TTC549 (cell line): ENCODE results near the gene VSTM4.

Source experiments
- FAIRE-seq: peaks from 2 replicates; lab custom pipeline; 2012; peaks lifted over from hg19 to GRCh38; lab: Jason Lieb, UNC

The VSTM4 gene

DNA sequence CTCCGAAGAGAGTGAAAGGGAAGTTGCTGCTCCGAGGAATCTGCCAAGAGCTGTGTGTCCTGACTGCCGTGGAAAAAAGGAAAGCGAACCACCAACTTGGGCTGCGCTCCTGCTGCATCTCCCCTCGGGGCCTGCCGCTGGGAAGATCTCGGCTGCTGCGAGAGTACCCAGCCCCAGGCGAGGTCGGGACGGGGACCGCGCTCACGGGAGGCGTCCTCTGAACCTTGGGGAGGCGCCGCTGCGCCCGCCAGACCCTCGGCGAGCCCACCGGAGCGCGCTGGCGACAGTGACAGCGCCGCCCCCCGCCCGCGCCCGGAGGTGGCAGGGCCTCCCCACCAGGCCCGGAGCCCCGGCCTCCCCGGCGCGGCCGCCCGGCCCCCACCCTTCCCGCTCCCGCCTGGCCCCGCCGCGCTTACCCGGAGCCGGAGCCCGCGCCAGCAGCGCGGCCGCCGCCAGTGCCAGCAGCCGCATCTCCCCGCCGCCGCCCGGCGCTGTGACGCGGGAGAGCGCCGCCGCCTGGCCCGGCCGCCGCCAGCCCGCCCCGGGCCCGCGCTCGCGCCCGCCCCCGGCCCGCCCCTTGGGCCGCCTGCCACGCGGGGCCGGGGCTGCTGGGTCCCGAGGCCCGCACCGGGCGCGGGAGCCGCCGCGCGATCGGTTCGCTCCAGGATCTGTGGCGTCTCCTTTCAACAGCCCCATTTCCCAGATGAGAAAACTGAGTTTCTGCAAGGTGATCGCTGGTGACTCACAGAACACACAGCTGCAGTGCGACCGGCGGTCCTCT is at the start of gene VSTM4:
Gene VSTM4, minus strand, starts transcription at position 508 of the 781 bp plus-strand sequence. Its CDS starts 37 bp downstream, at position 471.
- FAIRE-seq, result no peak

- FAIRE-seq, result no peak
Observed at GRCh38 chr10:49164559-49165188, 49.4 kb upstream of the VSTM4 start.

DNA sequence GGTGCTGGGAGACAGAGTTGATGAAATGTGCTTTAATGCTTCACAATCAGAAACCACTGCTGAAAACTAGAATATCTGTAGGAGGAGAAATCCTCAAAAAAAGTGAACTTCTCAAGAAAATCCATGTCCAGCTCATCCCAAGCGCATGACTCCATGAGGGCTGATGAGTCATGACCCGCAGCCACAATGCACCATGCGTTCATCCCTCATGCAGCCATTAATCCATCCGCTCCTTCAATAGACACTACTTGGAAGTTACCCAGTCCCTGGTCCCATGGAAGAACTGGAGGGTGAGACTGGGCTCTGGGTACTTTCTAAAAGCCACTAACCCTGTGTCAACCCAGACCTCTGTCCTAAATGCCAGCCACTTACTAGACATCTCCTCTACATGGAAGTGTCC is 48.4 kb upstream of the VSTM4 start:
- FAIRE-seq, result no peak

DNA sequence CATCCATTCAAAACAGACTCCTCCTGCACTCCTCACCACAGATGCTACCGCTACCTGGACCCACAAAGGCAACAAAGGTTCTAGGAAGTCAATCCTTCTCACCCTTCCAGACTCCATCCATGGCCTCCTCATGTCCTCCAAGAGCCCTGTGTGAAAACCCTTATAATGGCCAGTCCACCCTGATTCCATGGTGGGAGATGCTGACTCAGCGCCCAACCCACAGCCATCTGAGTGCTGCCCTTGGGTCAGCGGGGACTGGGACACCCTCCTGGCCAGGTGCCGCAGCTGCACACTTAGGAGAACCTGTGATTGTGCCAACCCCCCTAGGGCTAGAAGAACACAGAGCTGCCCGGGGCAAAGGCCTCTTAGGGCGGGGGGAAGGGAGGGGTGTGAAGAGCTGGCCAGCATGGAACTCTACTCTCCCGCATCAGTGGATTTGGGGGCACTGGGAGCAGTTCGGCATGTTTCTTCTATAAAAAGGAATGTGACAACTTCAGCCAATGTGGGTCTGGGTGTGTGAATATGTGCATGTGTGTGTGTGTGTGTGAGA is 47.5 kb upstream of the VSTM4 start:
- no peak for FAIRE-seq

- no peak for FAIRE-seq
Observed at GRCh38 chr10:49162063-49162462, 46.7 kb upstream of the VSTM4 start.

GRCh38 chr10:49161411-49161997 is 46.2 kb upstream of the VSTM4 start:
- no peak for FAIRE-seq

DNA sequence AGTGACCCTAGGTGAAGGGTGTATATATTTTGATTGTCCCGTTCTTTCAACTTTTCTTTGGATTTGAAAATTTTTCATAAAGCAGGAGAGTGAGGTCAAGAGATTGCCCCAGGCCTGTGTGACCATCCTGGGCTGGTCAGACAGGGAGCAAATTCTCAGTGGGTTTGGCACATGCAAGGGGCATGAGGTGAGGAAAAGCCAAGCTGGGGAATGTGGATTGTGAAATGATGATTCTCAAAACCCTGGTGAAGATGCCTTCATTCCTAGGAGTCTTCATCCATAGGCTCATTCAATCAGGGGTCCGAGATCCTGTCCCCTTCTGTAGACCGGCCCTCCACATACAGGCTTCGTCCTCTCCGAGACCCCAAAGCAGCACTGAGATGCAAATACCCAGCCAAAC is 45.5 kb upstream of the VSTM4 start:
- FAIRE-seq, result no peak

DNA sequence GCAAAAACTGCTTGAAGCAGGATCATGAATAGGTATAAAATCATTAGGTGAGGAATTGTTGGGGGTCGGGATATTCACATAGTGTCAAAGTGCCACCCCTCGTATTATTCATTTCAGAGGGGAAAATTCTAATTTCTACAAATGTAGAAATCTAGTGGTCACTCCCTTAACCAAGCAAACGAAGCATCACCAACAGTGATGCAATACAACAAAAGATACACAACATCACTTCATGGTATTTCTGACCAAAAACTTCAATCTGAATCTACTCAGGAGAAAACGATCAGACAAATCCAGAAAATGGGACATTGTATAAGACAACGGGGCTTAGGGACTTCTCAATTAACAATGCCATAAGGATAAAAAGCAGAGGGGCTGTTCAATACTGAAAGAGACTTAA is 44.8 kb upstream of the VSTM4 start:
- FAIRE-seq, result no peak

DNA sequence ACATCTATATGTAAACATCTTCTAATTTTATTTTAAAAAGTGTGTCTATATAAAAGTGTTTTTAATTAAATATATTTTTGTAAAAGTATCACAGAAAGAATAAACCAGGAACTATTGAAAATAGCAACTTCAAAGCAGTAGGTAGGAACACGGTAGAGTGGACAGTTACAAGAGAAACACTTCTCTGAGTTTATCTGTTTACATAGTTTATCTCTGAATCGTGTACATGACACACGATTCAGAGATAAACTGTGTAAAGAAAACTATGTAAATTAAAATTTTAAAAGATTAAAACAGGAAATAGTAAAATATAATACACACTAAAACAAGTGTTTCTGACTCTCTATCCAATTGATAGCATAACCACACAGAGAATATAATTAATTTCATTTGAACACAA is 43.6 kb upstream of the VSTM4 start:
- FAIRE-seq, result no peak

DNA sequence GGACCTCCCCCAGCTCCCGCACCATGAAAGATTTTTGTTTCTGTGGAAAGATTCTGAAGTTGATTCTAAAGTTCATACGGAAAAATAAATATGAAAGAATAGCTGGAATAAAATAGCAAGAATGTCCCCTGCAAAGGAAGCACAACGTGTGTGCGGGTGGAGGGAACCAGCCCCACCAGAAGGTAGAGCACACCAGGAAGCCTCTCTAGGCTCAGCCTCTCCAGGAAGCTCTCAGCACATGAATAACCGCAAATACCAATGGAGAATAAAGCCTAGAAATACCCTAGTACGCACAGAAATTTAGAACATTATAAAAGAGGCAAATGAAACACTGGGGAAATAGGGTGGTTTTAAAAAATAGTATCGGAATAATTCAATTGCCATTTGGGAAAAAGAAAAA is 43.1 kb upstream of the VSTM4 start:
- FAIRE-seq, result no peak

- FAIRE-seq, result no peak
Observed at GRCh38 chr10:49157229-49157628, 41.9 kb upstream of the VSTM4 start.

DNA sequence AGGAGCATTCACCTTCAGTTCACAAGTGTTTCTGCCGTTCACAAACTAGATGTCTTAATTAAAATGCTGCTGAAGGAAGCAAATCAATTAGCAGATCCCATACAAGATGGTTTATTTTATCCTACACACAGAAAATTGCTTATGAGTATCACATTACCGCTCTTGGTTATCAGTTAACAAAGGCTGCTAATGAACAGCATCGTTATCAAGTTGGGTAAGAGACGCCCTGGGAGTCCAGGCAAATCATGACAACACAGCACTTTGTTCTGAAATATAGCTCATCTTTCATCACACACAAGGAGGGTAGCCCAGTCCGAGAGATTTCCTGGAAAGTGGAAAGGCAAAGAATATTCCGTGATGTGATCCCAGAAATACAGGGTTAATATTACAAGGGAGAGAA is 39.3 kb upstream of the VSTM4 start:
- FAIRE-seq, result no peak

GRCh38 chr10:49153971-49154370 is 38.6 kb upstream of the VSTM4 start:
- FAIRE-seq, result no peak

GRCh38 chr10:49153115-49153514 is 37.8 kb upstream of the VSTM4 start:
- FAIRE-seq, result no peak

- FAIRE-seq, result no peak
Observed at GRCh38 chr10:49152663-49153062, 37.3 kb upstream of the VSTM4 start.

DNA sequence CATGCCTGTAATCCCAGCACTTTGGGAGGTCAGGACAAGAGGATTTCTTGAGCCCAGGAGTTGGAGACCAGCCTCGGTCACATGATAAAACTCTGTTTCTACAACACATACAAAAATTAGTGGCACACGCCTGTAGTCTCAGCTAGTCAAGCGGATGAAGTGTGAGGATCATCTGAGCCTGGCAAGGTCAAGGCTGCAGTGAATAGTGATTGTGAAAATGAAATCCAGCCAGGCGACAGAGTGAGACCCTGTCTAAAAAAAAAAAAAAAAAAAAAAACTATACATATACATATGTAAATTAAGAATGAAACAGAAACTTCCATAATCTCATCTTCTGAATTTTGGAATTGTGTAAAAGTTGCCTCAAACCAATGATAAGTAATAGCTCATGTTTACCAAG is 36.7 kb upstream of the VSTM4 start:
- no peak for FAIRE-seq

DNA sequence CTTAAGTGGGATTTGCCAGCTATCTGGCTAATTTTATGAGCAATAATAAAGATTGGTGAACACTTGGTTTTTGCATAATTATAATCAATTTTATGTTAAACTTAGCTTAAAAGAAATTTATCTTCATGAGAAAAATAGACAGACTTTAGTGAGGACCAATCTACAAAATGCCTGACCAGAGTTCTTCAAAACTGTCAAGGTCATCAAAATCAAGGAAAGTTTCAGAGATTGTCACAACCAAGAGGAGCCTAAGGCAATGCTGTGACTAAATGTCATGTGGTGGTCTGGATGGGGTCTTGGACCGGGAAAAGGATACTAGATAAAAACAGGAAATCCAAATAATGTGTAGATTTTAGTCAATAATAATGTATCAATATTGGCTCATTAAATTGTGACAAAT is 36.2 kb upstream of the VSTM4 start:
- FAIRE-seq, result no peak

DNA sequence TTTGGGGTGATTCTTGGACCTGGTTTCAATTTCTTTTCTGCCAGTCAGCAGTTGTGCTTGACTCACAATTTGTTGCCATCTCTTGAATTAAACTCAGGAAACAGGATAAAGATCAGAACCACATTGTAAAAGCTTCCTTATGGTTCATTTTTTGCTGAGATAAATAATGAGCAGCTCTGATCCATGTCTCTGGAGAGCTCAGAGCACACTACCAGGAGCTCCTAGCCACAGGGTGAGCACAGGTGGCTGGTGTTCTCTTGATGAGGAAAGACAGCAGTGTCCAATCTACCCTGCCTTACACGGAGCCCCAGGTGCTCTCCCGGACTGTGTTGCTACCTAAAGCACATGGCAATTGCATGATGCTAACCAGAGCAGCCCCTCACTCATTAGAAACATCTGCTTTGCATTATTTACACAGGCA is 35.7 kb upstream of the VSTM4 start:
- no peak for FAIRE-seq

DNA sequence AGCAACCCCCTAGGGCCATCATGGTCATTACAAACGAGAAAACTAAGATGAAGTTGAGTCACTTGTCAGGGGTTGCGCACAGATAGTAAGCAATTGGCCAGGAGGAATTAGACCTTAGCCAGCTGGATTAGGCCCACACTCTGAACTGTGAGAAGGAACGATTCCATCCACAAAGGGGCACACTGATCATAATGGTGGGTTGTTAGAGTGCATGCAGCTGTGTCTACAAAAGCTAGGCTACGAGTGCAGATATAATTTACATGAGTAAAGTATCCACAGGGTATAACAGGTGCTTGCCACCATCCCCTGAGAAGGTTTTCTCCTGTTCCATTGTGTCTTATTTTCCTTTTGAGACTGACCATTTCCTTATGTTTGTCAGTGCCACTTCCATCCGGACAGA is 35.1 kb upstream of the VSTM4 start:
- no peak for FAIRE-seq

DNA sequence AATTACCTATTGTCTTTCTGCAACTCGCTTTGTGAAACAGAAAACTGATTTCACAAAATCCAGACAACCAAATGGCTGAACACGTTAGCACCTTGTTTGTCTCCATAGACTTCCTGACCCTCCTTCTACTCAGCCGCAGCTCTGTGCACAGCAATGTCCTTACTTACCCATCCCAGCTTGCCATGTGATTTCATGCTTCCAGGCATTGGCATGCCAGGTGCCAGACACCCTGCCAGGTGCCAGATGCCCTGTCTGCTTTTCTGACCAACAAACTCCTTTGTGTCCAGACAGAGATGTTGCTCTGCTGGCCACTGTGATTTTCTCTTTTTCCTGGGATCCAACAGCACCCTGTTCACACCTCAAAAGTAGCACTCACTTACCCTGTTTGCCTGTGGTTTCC is 34.6 kb upstream of the VSTM4 start:
- FAIRE-seq, result no peak

- no peak for FAIRE-seq
Observed at GRCh38 chr10:49144058-49144720, 28.9 kb upstream of the VSTM4 start.

DNA sequence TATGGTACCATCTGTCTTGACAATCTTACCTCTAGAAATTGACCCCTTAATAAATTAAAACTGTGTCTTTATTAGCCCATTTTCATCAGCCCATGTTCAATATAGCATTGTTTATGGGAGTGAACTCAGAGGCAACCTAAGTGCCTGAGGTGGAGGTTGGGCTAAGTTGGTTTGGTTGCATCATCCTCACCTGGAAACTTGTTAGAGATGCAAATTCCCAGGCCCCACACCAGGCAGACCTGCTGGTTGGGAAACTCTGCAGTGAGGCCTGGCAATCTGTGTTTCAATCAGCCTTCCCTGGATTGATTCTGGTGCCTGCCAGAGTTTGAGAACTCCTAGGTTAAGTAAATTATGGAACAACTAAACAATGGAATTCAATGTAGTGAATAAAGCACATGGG is 27.9 kb upstream of the VSTM4 start:
- FAIRE-seq, result no peak
